Esophagus squamous epithelium (tissue), 5 donors: ENCODE results near the gene PTBP2. TPM values are rescaled to one million over a fixed set of nuclear protein-coding genes. Genes with fewer than 3 reads are reported as not detected.

Source experiments
- DNase-seq: peaks from one replicate; lab custom pipeline; 2025; lab: John Stamatoyannopoulos, UW
- H3K27ac ChIP-seq, 4 donors: fragments of 200-600 bp; sonication (generic); one replicate each; pipeline ENCODE4 v1.5.1; 2016 to 2019; ENCODE audit warnings: mild to moderate bottlenecking in 1 of 4
- H3K27me3 ChIP-seq, 4 donors: fragments of 200-600 bp; sonication (generic); 1 replicate in 3 of 4; 2 replicates in 1 of 4; pipeline versions ENCODE4 v1.5.1 to v1.6.0; 2017 to 2021; ENCODE audit warnings: antibody characterized with exemption in 1 of 4
- H3K36me3 ChIP-seq, 3 donors: fragments of 200-600 bp; sonication (generic); one replicate each; pipeline ENCODE4 v1.5.1; 2016 to 2019
- H3K4me1 ChIP-seq, 3 donors: fragments of 200-600 bp; sonication (generic); one replicate each; pipeline ENCODE4 v1.5.1; 2017 to 2019
- H3K4me3 ChIP-seq, 4 donors: fragments of 200-600 bp; sonication (generic); 1 replicate in 3 of 4; 2 replicates in 1 of 4; pipeline ENCODE4 v1.5.1; 2016 to 2019; ENCODE audit warnings: mild to moderate bottlenecking in 2 of 4, moderate library complexity in 1 of 4
- H3K9me3 ChIP-seq, 3 donors: fragments of 200-600 bp; sonication (generic); one replicate each; pipeline ENCODE4 v1.5.1; 2016 to 2019
- POLR2A ChIP-seq, 4 donors: fragments of 450-650 bp; IDR thresholded peaks; one replicate each; pipeline ENCODE4 v1.6.1; 2017; ENCODE audit warnings: antibody characterized with exemption in 4 of 4, mild to moderate bottlenecking in 4 of 4, moderate library complexity in 3 of 4
- WGBS, 2 donors: methylation state at CpG; one replicate each; pipeline ENCODE4 v1.1.5; 2018; 5-methylcytosine and 5-hydroxymethylcytosine counted together
- intact Hi-C: fragments of 100-400 bp; cut with DNase I; formaldehyde crosslinking; loops from one replicate; pipeline ENCODE4 v1.15.0; 2022
- total RNA-seq, 4 donors: library from RNA; depleted of rRNA; stranded (reverse); fragments of >200 nt; gene quantifications; one replicate each; pipeline ENCODE4 v1.1.0, GENCODE V29; 2016
- TF ChIP-seq, protein P1 (sequence below), 6 experiments: fragments of 450-650 bp in 4 of 6; fragments of 200-600 bp in 2 of 6; sonication (generic) in 2 of 6; IDR thresholded peaks; one replicate each; pipeline ENCODE4 v1.5.1; 2016 to 2019; ENCODE audit warnings: antibody characterized with exemption in 6 of 6, mild to moderate bottlenecking in 4 of 6, moderate library complexity in 4 of 6
- donor health status: DM: yes; HTN: yes; CAD: no.

PTBP2 gene
- total RNA-seq, 4 donors from 2014 or later = 15.8 to 51.3 (median 23.8) TPM

DNA sequence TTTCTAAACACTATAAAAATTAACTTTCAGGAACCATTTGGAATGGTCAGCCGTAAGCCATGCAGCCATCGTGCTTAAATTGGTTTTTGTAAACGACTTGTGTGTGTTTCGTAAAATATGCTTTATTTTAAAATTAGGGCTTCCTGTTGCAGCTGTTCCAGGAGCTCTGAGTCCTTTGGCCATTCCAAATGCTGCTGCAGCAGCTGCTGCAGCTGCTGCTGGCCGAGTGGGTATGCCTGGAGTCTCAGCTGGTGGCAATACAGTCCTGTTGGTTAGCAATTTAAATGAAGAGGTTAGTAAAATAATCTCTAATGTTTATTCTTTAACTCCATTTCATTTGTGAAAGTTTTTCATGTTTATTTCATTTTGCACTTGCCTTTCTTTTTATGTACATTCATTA lies 83.1 kb downstream of the PTBP2 start:
- H3K27ac ChIP-seq = no peak overlapping the region
- peaks cover 0 to 5% (median 0%) of the 10 kb centered on the region in 3 donors for H3K4me1 ChIP-seq
- no peak for DNase-seq
- H3K9me3 ChIP-seq = no peaks in the 10 kb centered on the region
- no peaks in the 10 kb centered on the region for H3K27me3 ChIP-seq
- TF ChIP-seq, protein P1, sequence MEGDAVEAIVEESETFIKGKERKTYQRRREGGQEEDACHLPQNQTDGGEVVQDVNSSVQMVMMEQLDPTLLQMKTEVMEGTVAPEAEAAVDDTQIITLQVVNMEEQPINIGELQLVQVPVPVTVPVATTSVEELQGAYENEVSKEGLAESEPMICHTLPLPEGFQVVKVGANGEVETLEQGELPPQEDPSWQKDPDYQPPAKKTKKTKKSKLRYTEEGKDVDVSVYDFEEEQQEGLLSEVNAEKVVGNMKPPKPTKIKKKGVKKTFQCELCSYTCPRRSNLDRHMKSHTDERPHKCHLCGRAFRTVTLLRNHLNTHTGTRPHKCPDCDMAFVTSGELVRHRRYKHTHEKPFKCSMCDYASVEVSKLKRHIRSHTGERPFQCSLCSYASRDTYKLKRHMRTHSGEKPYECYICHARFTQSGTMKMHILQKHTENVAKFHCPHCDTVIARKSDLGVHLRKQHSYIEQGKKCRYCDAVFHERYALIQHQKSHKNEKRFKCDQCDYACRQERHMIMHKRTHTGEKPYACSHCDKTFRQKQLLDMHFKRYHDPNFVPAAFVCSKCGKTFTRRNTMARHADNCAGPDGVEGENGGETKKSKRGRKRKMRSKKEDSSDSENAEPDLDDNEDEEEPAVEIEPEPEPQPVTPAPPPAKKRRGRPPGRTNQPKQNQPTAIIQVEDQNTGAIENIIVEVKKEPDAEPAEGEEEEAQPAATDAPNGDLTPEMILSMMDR (IDR thresholded peaks at IDR 0.05) = no peak
- TF ChIP-seq POLR2A (IDR thresholded peaks at IDR 0.05) = no peak
- intact Hi-C loops = no loop called here
- 66 to 73% methylated on average over 5 of the region's 5 CpGs for WGBS, 2 donors
- peaks cover 0 to 58% (median 0%) of the 10 kb centered on the region in 3 donors for H3K36me3 ChIP-seq
- no peak overlapping the region for H3K4me3 ChIP-seq

DNA sequence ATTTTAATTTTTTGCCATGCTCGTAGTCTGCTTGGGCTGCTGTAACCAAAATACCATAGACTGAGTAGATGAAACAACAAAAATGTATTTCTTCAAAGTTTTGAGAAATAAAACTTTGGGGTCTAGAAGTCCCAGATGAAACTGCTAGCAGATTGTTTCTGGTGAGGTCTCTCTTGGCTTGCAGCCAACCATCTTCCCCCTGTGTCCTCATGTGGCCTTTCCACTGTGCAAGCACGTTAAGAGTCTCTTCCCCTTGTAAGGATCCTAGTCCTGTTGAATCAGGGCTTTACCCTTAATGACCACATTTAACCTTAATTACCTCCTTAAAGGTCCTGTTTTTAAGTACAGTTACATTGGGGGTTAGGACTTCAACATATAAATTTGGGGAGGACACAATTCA lies 86.6 kb downstream of the PTBP2 start:
- H3K9me3 ChIP-seq = no peaks in the 10 kb centered on the region
- H3K36me3 ChIP-seq = peaks cover 0 to 72% (median 5%) of the 10 kb centered on the region in 3 donors
- 48 to 67% methylated on average over 2 of the region's 2 CpGs for WGBS, 2 donors
- no peak for TF ChIP-seq POLR2A (IDR thresholded peaks at IDR 0.05)
- TF ChIP-seq, protein P1 (IDR thresholded peaks at IDR 0.05) = no peak
- H3K27ac ChIP-seq = no peak overlapping the region
- no peaks in the 10 kb centered on the region for H3K27me3 ChIP-seq
- intact Hi-C loops = no loop called here
- H3K4me3 ChIP-seq = no peak overlapping the region
- no peak for DNase-seq
- peaks cover 0 to 5% (median 0%) of the 10 kb centered on the region in 3 donors for H3K4me1 ChIP-seq

DNA sequence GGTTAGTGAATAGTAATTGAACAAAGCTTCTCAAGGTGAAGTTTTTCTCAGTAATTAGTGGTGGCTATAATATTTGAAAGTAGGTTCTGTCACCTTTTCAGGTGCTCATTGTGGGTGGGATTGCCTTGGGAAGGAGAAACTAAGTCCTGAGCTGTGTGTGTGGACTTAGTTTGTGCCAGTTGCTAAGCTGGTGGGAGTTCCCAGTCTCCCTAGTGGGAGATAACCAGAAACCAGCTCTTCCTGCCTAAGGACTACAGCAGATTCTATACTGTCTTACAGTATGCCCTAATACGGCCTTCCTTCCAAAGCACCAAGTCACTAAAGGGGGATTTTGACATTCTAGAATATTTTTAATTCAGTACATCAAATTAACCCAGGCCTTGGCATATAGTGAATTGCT lies 94.3 kb downstream of the PTBP2 start:
- no peak overlapping the region for H3K27ac ChIP-seq
- WGBS, 2 donors = 100% methylated on average over 1 of the region's 1 CpG
- H3K4me1 ChIP-seq = no peaks in the 10 kb centered on the region
- intact Hi-C loops = no loop called here
- H3K27me3 ChIP-seq = no peaks in the 10 kb centered on the region
- TF ChIP-seq, protein P1 (IDR thresholded peaks at IDR 0.05) = no peak
- TF ChIP-seq POLR2A (IDR thresholded peaks at IDR 0.05) = no peak
- H3K9me3 ChIP-seq = no peaks in the 10 kb centered on the region
- DNase-seq = no peak
- no peak overlapping the region for H3K4me3 ChIP-seq
- H3K36me3 ChIP-seq = peaks cover 0 to 46% (median 5%) of the 10 kb centered on the region in 3 donors

DNA sequence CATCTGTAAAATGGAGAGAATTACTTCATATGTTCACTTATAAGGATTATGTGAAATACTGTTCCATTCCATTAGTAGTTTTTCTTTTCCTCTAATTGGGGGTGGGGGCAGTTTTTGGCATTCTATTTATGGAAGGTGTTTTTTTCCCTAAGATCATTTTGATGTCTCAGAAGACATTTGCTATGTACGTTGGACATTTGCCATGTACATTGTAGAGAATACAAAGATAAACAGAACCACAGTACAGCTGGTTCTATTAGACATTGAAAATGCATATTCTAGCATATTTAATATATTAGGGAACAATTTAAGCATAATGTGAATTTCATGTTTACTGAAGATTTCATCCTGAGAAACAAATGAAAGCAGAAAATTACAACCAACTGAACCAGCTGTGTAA lies 98.5 kb downstream of the PTBP2 start:
- no peak overlapping the region for H3K27ac ChIP-seq
- TF ChIP-seq, protein P1 (IDR thresholded peaks at IDR 0.05) = no peak
- TF ChIP-seq POLR2A (IDR thresholded peaks at IDR 0.05) = no peak
- intact Hi-C loops = no loop called here
- no peaks in the 10 kb centered on the region for H3K27me3 ChIP-seq
- no peak for DNase-seq
- no peaks in the 10 kb centered on the region for H3K9me3 ChIP-seq
- H3K4me1 ChIP-seq = no peaks in the 10 kb centered on the region
- WGBS, 2 donors = 63 to 75% methylated on average over 1 of the region's 1 CpG
- H3K4me3 ChIP-seq = no peak overlapping the region
- H3K36me3 ChIP-seq = peaks cover 0 to 9% (median 0%) of the 10 kb centered on the region in 3 donors

DNA sequence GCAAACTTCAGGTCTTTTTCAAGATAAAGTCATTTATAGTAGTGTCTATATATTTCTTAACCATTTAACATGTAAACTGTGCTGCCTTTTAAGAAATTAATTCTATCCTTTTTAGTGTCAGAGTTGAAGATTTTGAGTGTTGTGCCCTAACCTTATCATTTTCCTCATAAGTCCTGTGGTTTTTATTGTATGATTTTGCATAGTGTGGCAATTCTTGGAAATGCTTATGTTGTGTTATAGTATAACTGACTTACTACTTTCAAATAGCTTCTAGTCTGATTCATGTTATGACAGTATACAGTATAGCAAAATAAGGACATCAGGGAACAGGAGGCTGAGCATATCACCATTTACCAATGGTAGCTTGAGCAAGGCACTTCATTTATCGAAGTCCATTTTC lies 99.1 kb downstream of the PTBP2 start:
- TF ChIP-seq, protein P1 (IDR thresholded peaks at IDR 0.05) = no peak
- no peak for TF ChIP-seq POLR2A (IDR thresholded peaks at IDR 0.05)
- intact Hi-C loops = no loop called here
- no peak for DNase-seq
- Histone ChIP-seq H3K36me3 (peaks cover 0 to 6% (median 0%) of the 10 kb centered on the region in 3 donors), H3K27me3 (no peaks in the 10 kb centered on the region), H3K27ac (no peak overlapping the region), H3K9me3 (no peaks in the 10 kb centered on the region), H3K4me1 (no peaks in the 10 kb centered on the region), H3K4me3 (no peak overlapping the region)
- 96 to 100% methylated on average over 1 of the region's 1 CpG for WGBS, 2 donors
